ENCODE measurements around the gene GM2A.
"Not testable (repeated sequence)": the region's sequence is repeated elsewhere in the genome, so short reads cannot be mapped to it uniquely, and the experiment has no call there.

The GM2A gene

DNA sequence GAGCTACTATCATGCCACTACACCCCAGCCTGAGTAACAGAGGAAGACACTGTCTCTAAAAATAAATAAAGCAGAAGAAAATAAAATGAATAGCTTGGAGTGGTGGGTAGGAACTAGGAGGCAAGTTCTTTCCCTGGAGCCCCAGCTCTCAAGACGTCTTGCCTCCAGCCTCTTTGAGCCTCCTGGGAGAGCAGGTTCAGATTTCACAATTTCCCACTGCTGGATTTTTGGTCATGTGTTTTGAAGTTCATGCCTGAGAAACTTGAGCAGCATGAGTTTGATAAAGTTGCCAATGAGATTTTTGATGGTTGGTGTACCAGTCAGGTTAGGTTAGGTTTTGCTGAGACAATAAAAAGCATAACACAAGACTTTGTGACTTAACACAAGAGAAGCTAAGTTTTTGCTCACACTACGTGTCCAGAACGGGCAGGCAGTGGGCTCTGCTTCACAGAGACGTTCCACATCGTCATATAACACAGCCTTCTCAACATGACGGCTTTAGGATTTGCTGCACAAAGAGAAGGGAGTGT, 25.0 kb upstream of the GM2A start:
- DNase-seq (ENCODE audit: low spot score) (no peak), FAIRE-seq (no peak)

DNA sequence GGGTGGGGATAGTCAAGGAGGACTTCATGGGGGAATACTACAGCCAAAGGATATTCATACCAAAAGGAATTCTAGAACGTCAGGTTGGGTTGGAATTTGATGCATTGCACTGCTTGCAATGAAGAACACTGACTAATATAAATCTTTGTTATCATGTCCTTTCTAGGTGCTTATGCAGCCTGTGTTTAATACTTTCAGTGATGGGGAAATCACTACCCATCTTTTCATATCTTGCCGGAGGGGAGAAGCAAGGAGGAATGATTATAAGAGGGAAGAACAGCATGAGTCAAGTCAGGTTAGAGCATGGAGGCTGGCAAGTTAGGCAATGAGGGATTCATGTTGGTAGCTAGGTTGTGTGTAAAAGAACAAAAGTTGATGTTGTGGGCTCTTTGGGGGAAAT, 24.0 kb upstream of the GM2A start:
- DNase-seq (ENCODE audit: low spot score) (no peak), FAIRE-seq (no peak)

DNA sequence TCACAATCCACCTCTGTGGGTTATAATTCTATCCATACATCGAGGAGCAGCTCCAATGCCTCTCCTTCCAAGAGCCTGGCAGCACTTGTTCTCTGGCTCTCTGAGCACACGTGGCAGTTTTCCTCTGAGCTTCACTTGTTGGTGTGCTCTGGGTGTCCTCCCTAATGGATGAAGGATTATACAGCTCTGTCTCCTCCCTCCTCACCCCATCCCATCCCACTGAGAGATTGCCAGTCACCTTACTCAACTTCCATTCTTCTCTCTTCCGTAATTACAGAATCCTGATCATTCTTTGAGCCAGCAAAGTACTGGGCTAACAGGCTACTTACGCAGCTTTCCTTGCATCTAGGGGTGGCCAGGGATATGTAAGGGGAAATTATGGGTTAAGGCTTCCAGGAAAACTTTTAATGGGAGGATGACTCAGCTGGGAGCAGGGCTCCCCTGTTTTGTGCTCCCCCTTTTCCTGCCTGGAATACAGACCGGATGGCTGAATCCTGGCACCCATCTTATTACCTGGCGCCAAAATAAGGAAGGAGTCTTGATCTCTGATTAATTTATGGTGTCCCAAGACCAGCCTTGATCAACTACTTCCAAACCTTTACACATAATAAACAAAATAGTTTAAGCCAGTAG, 22.8 kb upstream of the GM2A start:
- DNase-seq (ENCODE audit: low spot score) (no peak), FAIRE-seq (no peak)

DNA sequence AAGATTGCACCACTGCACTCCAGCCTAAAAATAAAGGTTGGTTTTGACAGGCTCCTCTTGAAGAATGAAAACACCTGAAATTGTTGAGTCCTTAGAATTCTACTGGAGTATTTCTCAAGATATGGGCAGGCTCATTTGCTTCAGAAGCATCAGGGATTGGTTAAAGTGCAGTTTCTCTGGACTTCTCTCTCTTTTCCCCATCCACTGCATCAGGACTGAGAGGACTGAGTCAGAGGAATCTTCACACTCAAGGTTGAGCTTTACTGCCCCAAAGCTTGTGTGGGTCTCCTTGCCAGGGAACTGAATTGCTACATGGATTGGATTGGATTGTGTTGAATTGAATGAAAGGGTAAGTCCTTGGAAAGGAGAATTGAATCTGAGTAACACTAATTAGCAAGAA, 21.6 kb upstream of the GM2A start:
- DNase-seq (ENCODE audit: low spot score) (no peak), FAIRE-seq (no peak)

DNA sequence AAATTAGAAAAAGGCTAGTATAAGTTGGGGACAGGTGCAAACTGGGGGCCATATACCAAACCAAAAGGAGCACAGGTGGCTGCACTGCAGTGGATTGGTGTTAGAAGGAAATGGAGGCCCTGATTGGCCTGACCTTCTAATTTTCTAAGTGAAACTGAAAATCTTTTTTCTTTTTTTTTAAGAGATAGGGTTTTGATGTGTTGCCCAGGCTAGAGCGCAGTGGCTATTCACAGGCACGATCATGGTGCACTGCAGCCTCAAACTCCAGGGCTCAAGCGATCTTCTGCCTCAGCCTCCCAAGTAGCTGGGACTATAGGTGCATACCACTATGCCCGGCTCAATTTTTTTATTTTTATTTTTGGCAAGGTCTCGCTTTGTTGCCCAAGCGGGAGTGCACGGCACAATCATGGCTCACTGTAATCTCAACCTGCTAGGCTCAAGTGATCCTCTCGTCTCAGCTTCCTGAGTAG, 19.3 kb upstream of the GM2A start:
- no peak for DNase-seq (ENCODE audit: low spot score)
- no peak for FAIRE-seq

DNA sequence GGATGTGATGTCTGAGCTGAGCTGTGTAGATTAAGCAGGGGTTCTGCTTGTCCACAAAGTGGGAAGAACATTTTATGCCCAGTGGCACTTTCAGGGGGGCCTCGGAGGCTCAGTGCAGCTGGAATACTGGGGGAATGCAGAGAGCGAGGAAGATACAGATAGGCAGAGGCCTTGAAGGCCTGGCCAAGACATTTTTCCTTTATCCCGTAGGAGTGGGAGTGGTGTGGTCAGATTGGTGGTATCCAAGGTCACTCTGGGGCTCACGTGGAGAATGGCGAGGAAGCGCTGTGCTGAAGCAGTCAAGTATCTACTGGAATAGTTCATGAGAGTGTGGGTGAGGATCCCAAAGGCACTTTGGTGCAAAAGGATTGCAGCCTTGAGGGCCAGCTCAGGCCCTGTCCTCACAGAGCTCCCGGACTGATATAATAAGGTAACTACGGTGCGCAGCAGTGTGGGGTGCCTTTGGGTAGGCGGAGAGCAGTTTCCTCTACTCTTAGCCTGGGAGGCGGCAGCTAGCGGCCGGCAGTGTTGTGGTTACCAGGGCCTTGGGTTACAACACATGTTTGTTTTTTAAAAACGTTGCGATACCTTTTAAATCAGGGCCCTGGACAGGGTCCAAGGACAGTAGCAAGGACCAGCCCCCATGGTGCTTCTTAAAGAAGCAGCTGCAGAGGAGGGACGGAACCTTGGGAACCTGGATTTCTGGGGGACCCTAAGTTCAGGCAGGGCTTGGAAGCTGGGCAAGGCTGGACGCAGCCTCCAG, 18.3 kb upstream of the GM2A start:
- FAIRE-seq (no peak), DNase-seq (ENCODE audit: low spot score) (no peak)

DNA sequence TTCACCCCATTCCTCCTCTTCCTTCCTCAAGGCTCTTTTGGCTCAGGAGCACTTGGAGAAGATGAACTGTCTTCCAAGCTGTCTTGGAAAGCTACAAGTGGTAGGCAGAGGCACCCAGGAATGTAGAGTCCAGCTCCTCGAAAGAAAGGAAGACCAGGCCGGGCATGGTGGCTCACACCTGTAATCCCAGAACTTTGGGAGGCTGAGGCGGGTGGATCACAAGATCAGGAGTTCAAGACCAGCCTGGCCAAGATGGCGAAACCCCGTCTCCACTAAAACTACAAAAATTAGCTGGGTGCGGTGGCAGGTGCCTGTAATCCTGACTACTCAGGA, 17.8 kb upstream of the GM2A start:
- not testable (repeated sequence) for FAIRE-seq

DNA sequence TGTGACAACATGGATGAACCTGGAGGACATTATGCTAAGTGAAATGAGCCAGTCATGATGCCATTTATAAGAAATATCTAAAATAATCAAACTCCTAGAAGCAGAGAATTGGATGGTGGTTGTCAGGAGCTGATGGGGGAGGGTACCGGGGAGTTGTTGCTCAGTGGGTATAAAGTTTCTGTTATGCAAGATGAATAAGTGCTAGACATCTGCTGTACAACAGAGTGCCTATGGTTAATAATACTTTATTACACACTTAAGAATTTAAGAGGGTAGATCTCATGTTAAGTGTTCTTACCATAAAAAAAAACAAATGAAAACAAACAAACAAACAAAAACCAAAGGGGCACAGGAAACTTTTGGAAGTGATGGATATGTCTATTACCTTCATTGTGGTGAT, 16.1 kb upstream of the GM2A start:
- FAIRE-seq, result no peak
- no peak for DNase-seq (ENCODE audit: low spot score)

More for the DNA sequence above, 17.8 kb upstream of the GM2A start:
- not testable (repeated sequence) for DNase-seq (ENCODE audit: low spot score)

DNA sequence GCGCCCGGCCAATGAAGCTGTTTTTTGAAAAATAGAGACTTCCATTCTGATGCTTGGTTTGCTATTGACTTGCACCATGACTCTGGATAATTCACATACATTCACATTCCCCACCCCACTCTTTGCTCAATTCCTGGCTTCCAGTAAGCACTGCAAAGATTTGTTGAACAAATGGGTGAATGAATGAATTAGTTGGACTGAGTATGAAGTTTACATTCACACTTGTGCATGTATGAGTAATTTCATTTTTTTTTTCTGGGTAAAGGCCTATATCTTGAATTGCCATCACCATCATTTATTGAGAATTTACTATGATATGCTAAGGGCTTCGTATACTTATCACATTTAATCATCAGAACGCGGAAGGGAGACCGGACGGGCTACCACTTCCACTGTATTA, 15.3 kb upstream of the GM2A start:
- DNase-seq (ENCODE audit: low spot score) (no peak), FAIRE-seq (no peak)

DNA sequence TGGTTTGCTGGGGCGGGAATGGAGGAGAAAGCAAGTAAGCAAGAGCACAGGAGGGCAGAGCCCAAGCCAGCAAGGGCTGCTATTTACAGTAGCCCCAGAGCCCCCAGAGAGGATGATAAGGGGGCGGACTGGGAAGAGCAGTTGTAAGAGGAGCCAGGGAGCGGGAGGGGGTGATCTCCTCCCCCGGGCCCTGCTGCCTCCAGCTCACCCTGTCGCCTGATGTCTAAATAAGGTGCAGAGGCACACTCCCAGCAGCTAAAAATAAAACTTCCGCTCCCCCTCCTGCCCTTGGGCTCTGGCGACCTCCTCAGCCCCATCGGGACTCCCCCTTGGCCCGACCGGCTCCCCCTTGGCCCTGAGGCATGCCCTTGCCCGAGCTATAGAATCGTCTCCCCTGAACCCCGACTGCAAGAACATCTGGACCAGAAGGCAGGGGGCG, 14.7 kb upstream of the GM2A start:
- FAIRE-seq (no peak), DNase-seq (ENCODE audit: low spot score) (no peak)

DNA sequence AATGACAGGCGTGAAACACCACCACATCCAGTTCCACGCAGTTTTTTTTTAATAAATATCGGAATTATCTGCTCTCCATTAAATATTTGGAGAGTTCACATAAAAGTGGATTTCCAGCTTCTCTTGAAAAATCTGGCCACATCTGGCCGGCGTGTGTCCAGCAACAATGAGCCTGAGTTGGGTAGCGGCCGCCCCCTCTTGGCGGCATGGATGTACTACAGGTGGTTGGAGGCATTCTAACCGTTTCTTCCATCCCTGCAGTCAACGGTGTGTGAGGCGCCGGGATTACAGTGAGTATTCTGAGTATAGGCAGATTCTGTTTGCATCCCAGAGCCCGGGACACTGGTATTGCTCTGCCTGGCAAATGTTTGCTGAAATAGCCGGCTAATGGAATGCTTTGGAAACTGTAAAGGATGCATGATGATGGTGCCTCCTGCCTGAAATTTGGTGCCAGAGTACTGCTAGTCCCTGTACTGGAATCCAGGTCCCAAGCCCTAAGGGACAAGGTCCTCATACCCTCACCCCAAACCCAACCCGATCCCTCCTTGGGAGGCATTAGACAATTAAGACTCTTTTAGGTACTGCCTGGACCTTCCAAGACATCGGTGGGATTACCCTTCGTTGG, 13.6 kb upstream of the GM2A start:
- FAIRE-seq, result no peak
- no peak for DNase-seq (ENCODE audit: low spot score)

DNA sequence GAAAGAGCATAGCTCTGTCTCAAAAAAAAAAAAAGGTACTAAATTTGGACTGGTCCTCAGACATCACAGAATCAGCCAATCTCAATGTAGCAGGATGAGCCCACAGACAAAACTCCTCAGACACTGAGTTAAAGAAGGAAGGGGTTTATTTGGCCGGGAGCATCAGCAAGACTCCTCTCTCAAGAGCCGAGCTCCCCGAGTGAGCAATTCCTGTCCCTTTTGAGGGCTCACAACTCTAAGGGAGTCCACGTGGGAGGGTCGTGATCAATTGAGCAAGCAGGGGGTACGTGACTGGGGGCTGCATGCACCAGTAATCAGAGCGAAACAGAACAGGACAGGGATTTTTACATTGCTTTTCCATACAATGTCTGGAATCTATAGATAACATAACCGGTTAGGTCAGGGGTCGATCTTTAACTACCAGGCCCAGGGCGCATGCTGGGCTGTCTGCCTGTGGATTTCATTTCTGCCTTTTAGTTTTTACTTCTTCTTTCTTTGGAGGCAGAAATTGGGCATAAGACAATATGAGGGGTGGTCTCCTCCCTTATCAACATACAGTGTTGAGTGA, 12.6 kb upstream of the GM2A start:
- FAIRE-seq; DNase-seq (ENCODE audit: low spot score): not testable (repeated sequence)

DNA sequence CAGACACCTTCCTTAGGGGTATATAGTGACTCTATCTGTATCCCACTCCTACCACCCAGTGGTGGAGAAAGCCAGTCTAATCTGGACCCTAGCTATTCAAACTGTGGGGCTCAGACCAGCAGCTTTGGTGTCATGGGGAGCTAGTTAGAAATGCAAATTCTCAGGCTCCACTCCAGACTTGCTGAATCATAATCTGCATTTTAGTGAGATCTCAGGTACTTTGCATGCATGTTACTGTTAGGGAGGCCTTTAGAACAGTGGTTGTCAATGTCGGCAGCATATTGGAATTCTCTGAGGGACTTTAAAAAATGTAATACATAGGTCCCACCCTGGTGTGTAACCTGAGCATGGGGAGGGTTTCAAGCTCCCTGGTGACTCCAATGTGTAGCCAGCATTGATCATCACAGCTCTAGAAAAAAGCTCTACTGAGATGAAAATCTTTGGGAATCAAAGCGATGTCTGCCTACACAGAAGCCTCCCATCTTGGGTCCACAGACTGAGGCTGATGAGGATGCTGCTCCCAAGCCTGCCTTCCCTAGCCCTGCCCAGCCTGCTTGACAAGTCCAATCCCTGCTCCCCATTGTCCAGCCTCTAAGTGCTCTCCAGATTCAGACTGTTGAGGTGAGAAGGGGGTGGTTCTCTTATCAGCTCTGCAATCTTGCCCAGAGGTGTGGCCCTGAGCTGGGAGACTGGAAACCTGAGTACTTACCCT, 11.9 kb upstream of the GM2A start:
- DNase-seq (ENCODE audit: low spot score), result no peak
- no peak for FAIRE-seq

DNA sequence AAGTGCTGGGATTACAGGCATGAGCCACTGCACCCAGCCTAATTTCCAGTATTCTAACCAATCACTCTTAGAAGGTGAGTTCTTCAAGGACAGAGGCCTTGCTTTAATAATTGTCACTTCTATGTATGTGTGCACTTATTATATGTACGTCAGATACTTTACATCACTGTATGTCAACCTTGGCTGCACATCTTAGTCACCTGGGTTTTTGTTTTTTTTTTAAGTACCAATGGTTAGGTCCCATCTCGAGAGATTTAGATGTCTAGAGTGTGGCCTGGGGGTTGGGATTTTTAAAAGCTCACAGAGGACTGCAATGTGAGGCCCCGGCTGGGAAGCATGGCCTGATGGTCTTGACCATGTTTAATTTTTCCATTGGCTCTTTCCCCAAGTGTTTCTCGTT, 9.9 kb upstream of the GM2A start:
- FAIRE-seq (no peak), DNase-seq (ENCODE audit: low spot score) (no peak)

DNA sequence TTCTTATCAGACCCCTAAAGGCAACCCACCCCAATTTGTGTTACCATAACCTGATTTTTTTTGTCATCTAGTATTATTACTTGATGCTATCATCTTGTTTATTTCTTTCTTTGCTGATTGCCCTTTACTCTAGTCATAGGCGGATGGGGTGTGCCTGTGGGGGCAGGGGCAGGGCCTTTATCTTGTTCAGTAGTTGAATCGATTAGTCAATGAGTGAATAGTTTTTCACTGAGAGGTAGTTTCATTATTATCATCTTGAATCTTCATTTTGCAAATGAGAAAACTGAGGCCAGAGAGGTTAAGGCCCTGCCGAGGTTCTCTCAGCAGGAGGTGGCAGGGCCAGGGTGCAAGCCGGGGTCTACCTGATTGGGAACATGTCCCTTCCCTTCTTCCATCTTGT, 9.4 kb upstream of the GM2A start:
- DNase-seq (ENCODE audit: low spot score) (no peak), FAIRE-seq (no peak)

DNA sequence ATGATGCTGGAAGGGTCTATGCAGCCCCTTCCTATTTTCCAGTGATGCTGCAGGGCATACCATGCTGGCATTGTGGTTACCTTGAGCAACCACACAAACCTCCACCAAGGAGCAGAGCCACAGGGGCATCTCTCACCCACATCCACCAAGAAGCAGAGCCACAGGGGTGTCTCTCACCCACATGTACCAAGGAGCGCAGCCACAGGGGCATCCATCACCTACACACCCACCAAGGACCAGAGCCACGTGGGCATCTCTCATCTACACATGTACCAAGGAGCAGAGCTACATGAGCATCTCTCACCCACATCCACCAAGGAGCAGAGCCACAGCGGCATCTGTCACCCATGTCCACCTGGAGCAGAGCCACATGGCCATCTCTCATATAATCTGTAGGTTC, 8.8 kb upstream of the GM2A start:
- FAIRE-seq (no peak), DNase-seq (ENCODE audit: low spot score) (no peak)

DNA sequence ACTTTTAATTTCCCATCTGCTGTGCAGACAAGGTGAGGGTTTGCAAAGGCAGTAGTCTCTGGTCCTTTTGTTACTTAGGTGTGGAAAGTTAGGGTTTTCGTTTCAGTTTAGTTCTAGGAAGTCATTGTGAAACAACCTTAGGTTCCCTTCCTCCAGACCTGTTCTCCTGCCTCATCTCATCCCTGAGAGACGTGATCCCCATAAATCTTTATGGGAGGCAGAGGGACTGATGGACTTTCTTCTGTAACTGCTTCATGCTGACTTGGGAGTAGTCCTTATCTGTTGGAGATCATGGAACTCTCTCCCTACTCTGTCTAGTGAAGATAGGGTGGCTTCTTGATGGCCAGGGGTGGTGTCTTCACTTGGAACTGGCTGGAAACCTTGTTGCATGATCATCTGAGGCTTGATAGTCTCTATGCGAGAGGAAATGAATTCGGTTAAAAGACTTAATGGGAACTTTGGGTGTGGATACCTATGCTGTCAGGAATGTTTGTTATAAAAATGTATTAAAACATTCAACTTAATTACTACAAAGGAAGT, 7.2 kb upstream of the GM2A start:
- no peak for DNase-seq (ENCODE audit: low spot score)
- no peak for FAIRE-seq

DNA sequence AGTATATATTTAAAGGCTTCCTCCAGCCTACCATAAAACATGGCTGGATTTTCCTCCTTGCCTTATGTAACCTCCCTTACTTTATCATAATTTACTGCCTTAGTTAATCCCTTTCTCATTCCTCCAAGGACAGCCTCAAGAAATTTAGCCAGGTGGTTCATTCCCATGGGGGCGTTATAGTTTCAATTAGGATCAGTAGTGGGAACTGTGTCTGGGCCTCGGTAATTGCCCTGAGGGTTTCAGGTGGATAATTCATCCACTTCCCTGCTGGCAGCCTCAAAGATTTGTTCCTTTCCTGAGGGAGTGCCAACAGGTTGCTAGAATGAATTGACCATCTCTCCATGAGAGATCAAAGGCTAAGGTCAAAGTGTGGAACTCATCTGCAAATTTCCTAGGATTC, 4.3 kb upstream of the GM2A start:
- FAIRE-seq (no peak), DNase-seq (ENCODE audit: low spot score) (no peak)

DNA sequence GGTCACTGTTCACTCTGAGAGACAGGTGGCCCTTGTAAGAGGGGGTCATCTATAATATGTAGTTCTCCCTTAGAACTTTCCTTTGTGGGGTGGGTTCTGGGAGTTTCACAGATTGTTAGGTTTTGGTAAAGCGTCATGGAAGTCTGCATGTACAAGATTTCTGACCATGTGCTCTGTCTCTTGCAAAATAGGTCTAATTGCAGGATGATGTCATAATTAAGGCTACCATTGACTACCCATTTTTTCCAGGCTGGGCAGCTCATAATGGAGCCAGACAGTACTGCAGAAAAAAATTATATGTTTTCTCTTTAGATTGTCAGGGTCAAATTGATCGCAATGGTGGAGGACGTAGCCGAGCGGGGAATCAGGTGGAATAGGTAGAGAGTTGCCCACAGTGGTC, 3.7 kb upstream of the GM2A start:
- FAIRE-seq (no peak), DNase-seq (ENCODE audit: low spot score) (no peak)

DNA sequence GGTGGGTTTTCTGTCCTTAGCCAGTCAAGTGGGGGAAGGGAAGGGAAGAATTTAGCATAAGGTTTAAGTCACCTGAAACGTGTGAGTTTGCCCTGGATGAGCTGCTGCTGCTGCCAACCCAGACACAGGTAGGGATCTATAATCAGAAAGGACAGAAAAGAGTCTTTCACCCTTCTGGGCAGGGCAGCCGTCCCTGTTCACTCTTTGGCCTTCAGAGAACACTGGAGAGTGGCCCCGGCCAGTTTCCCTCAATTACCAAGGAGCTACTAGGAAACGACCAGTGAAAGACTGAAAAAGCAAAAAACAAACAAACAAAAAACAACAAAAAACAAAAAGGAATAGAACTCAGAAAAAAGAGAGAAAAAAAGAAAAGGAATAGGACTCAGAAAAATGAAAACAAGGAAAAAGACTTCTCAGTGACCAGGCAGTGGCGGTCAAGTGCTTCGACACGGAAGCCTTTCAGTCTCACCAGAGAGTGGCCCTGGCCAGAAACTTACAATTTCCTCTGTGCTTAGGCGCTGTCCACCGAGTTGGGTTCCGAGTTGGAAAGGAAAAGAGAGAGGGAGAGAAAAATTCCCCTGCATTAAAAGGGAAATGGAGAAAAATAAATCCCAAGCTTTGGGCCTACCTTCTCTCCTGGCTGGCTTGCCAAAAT, 2.5 kb upstream of the GM2A start:
- FAIRE-seq, result no peak
- no peak for DNase-seq (ENCODE audit: low spot score)
